ENCODE results near the gene CGNL1. TPM values are rescaled to one million over a fixed set of nuclear protein-coding genes. Genes with fewer than 3 reads are reported as not detected.

CGNL1 gene
- total RNA-seq, 3 donors from 2014 or later, result 0.05 to 0.08 (median 0.05) TPM

DNA sequence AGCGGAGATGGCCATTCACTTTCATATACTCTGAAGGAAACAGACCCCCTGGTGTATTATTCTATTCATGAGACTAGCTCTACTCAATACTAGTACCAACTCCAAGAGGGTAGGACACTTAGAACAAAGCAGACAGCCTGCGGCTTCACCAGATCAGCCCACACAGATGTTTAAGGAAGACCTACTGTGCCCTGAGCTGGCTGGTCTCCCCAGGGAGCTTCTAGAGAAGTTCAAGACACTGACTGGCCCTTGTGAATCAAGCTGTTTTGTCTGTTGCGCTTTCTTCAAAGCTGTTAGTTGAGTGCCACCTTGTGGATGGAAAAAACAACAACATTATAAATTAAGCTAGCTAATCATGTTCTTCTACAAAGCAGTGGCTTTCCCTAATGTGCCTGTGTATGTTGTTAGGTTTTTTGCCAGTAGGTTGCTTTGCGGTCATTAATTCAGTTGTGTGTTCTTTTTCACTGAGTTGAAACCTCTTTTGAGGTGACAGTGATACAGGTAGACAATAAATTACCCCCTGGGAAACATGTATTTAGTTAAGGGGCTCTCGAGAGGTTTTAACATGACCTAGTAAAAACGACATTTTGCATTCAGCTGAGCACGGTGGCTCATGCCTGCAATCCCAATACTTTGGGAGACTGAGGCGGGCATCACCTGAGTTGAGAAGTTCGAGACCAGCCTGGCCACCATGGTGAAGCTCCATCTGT is 151.2 kb downstream of the CGNL1 start:
- Mint-ChIP-seq H3K4me3 (no peak overlapping the region), H3K36me3 (ENCODE audit: insufficient read depth) (no peaks in the 10 kb centered on the region), H3K27me3 (ENCODE audit: low read depth) (peaks cover 2% of the 10 kb centered on the region), H3K9me3 (no peaks in the 10 kb centered on the region), H3K4me1 (ENCODE audit: low read depth) (no peaks in the 10 kb centered on the region)
- ATAC-seq (no peak), DNase-seq (no peak)

DNA sequence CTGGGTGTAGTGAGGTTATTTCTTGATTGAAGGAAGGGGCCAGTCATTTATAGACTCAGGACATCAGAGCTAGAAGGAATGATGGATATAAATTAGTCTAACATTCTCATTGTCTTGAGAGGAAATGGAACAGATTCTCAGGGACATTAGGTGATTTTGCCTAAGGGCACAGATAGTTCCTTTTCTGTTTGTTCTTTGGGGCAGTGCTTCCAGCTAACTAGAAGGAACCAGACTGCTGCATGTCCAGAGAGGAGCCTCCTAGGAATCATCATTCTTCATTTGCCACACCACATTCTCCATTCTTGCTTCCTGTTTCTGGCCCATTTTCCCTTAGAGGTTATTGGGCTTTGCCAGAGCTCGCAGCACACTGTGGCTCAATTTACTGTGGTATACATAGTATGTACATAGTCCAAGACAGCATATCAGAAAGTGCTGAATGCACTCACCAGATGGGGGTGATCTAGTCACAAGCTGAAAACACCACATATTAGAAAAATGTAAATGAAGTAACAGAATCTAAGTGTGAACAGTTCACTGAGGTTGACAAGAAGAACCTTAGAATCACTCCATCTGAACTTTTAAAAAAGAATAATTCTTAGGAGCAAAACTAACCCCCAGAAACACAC is 152.7 kb downstream of the CGNL1 start:
- H3K27me3 Mint-ChIP-seq (ENCODE audit: low read depth), result peaks cover 3% of the 10 kb centered on the region
- H3K4me1 Mint-ChIP-seq (ENCODE audit: low read depth), result no peaks in the 10 kb centered on the region
- no peak overlapping the region for H3K4me3 Mint-ChIP-seq
- DNase-seq (no peak), ATAC-seq (no peak)
- no peaks in the 10 kb centered on the region for H3K9me3 Mint-ChIP-seq
- H3K36me3 Mint-ChIP-seq (ENCODE audit: insufficient read depth), result no peaks in the 10 kb centered on the region

DNA sequence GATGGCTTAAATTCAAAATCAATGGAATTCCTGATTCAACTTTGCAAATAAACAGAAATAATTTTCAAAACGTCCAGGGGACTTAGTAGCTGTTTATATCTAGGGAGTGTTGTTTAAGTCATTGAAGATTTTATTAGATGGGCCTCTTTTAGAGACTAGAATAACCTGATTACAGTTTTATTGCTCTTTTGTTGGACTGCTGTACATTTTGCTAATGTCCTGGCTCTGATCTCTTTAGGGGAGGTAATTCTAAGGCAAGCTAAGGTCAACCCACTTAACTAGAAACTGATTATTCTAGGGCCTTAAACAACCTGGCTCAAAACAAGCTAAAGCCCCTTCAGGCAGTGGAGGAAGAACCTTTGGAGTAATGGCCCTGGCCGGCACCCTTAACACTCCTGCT is 153.4 kb downstream of the CGNL1 start:
- Mint-ChIP-seq H3K27me3 (ENCODE audit: low read depth) (peaks cover 4% of the 10 kb centered on the region), H3K4me3 (no peak overlapping the region), H3K36me3 (ENCODE audit: insufficient read depth) (no peaks in the 10 kb centered on the region), H3K9me3 (no peaks in the 10 kb centered on the region), H3K4me1 (ENCODE audit: low read depth) (no peaks in the 10 kb centered on the region)
- no peak for DNase-seq
- no peak for ATAC-seq

DNA sequence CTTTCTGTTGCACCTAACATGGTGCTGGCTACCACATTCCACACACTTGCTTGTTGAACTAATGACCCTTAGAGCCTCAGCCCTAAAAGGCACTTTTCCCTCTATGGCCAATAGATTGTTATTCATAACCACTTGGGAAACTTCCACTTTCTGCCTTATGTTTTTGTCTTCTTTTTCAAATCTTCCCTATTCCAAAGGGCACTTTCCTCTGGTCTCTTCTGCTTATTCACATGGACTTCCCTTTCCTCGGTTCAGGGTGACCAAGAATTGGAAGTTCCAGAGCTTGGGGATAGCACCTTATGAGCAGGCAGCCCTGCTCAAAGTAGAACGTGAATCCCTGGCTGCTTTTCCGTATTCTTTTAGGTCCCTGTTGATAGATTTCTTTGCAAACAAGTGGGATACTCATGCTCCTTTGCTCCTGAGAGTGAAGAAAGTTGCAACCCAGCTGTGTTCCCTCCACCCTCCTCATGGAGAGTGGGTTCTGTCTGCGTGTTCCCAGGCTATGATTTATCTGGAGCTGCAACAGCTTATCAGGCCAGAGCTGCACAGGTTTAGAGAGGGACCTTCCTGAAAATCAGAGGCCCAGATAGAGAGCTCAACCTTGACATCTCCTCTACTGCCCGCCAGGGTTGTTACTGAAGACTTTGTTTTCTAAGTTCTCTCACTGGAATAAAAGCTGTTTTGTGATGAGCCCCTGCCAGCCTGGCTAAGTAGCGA is 156.6 kb downstream of the CGNL1 start:
- no peak for DNase-seq
- Mint-ChIP-seq H3K9me3 (peaks cover 13% of the 10 kb centered on the region), H3K4me1 (ENCODE audit: low read depth) (no peaks in the 10 kb centered on the region), H3K4me3 (no peak overlapping the region), H3K27me3 (ENCODE audit: low read depth) (peaks cover 4% of the 10 kb centered on the region), H3K36me3 (ENCODE audit: insufficient read depth) (no peaks in the 10 kb centered on the region)
- ATAC-seq, result no peak

DNA sequence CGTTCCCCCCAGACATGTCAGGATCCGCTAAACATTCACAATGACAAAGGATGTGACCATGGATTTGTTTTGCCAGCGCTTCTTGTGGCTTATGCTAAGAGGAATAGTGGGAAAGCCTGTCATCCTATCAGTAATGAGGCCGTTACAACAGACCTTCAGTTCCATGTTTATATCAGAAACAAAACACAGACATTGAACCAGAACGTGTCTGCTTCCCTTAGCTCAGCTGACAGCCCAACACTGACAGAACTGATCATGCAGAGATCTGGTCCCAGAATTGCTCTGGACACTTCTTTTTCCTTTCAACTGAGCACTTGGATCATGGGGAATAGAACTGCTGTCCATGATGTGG is 157.1 kb downstream of the CGNL1 start:
- Mint-ChIP-seq H3K9me3 (peaks cover 13% of the 10 kb centered on the region), H3K4me3 (no peak overlapping the region), H3K27me3 (ENCODE audit: low read depth) (peaks cover 4% of the 10 kb centered on the region), H3K36me3 (ENCODE audit: insufficient read depth) (no peaks in the 10 kb centered on the region), H3K4me1 (ENCODE audit: low read depth) (no peaks in the 10 kb centered on the region)
- no peak for DNase-seq
- ATAC-seq, result no peak

DNA sequence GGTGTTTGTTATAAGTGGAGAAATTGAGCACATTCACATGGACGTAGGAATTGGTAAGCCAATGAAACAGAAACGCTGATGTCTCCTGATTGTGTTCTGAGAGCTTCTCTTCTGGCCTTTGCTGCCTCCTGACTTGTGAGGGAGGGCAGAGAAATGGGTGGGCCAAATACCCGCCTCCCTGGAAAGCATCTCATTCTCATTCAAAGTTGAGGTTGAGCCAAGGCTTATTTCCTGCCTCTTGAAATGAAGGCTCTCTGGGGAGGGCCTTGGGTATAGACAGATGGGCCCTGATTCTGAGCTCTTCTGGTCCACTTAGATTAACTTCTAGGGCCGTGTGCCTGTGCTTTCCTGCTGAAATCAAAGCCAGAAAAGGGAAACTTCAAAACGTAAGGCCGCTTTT is 158.0 kb downstream of the CGNL1 start:
- Mint-ChIP-seq H3K27me3 (ENCODE audit: low read depth) (peaks cover 8% of the 10 kb centered on the region), H3K4me3 (no peak overlapping the region), H3K4me1 (ENCODE audit: low read depth) (no peaks in the 10 kb centered on the region), H3K9me3 (peaks cover 13% of the 10 kb centered on the region), H3K36me3 (ENCODE audit: insufficient read depth) (no peaks in the 10 kb centered on the region)
- DNase-seq, result no peak
- no peak for ATAC-seq

DNA sequence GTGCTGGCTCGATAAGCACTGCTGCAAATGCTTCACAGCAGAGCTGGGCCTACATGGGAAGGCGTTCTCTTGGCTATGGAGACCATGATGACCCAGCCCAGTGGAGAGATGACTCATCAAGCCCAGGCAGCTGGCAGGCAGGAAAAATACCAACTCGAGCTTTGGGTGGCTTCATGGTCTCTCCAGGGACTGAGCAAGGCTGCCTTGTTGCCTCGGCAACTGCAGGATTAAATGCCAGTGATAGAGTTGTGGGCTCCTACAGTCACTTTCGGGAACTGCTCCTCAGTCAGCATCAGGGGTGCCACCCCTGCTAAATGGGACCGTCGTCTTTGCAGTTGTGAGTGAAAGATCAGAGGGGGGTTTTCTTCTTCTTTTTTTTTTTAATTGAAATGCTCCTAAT is 160.8 kb downstream of the CGNL1 start:
- no peak for DNase-seq
- Mint-ChIP-seq H3K4me3 (no peak overlapping the region), H3K4me1 (ENCODE audit: low read depth) (peaks cover 2% of the 10 kb centered on the region), H3K27me3 (ENCODE audit: low read depth) (peaks cover 11% of the 10 kb centered on the region), H3K9me3 (peaks cover 13% of the 10 kb centered on the region), H3K36me3 (ENCODE audit: insufficient read depth) (no peaks in the 10 kb centered on the region)
- ATAC-seq, result no peak

DNA sequence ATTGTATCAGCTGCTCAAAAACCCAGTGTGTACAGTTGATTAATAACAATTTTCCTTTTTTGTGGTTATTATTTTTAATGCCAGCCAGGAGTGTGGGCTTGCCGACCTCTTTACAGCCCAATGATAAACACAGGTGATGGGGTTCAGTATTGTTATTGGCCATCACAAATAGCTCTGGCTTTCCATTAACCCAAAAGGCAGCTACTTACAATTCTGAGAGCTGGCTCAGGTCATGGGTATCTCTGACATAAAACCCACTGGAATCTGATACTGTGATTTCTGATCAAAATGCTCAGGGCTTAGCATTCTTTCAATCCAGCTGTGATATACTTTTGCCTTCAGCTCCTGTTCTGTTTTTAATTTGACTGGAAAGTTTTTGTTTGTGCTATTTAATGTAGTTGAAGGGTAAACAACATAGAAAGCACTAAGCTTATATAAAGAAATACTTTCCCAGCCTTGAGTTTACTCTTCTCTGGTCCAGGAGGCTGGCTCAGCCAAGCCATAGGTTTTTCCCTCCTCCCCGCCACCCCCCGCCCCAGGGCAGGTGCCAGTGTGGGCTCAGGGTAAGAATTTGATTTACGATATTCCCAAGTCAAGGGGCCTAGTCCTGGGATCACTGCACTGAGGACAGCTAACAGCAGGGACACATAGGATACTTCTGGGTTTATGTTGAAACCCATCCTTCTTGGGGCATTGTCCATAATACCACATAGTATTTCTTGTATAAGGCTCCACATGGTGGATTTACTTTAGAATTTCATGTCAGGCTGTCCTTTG is 161.4 kb downstream of the CGNL1 start:
- DNase-seq (no peak), ATAC-seq (no peak)
- no peak overlapping the region for H3K4me3 Mint-ChIP-seq
- no peaks in the 10 kb centered on the region for H3K36me3 Mint-ChIP-seq (ENCODE audit: insufficient read depth)
- peaks cover 9% of the 10 kb centered on the region for H3K27me3 Mint-ChIP-seq (ENCODE audit: low read depth)
- peaks cover 13% of the 10 kb centered on the region for H3K9me3 Mint-ChIP-seq
- H3K4me1 Mint-ChIP-seq (ENCODE audit: low read depth), result peaks cover 2% of the 10 kb centered on the region

DNA sequence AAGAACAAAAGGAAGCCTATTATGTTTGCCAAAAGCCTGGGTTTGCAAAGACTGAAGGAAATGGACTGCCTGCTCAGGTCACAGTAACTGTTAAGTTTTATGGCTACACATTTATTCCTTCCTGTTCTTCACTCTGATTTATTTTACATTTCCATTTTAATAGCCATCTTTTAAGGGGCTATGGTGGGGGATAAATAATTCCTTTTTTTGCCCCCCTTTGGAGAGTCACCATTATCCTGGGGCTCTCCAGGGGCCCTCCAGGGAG is 161.9 kb downstream of the CGNL1 start:
- no peaks in the 10 kb centered on the region for H3K36me3 Mint-ChIP-seq (ENCODE audit: insufficient read depth)
- no peak overlapping the region for H3K4me3 Mint-ChIP-seq
- peaks cover 9% of the 10 kb centered on the region for H3K27me3 Mint-ChIP-seq (ENCODE audit: low read depth)
- H3K4me1 Mint-ChIP-seq (ENCODE audit: low read depth), result peaks cover 2% of the 10 kb centered on the region
- H3K9me3 Mint-ChIP-seq, result peaks cover 13% of the 10 kb centered on the region
- no peak for DNase-seq
- ATAC-seq, result no peak

DNA sequence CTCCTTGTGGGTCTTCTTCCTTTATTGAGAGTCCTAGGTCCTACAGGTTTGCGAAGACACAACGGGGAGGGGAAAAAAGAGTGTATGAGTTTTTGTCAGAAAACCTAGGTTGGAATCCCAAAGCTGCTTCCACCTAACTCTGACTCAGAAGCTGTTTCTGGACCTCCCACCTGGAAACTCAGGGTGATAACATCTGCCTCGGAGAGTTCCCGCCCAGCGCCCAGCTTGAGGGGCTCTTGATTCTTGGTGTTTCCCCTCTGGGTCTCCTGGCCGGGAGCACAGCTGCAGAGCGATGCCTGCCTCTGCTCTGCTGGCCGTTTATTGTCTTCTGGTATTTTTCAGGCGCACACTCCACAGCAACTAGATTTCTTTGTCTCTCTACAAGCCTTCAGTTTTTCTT is 162.5 kb downstream of the CGNL1 start:
- ATAC-seq (no peak), DNase-seq (no peak)
- Mint-ChIP-seq H3K9me3 (peaks cover 13% of the 10 kb centered on the region), H3K36me3 (ENCODE audit: insufficient read depth) (no peaks in the 10 kb centered on the region), H3K4me3 (no peak overlapping the region), H3K4me1 (ENCODE audit: low read depth) (peaks cover 2% of the 10 kb centered on the region), H3K27me3 (ENCODE audit: low read depth) (peaks cover 10% of the 10 kb centered on the region)

DNA sequence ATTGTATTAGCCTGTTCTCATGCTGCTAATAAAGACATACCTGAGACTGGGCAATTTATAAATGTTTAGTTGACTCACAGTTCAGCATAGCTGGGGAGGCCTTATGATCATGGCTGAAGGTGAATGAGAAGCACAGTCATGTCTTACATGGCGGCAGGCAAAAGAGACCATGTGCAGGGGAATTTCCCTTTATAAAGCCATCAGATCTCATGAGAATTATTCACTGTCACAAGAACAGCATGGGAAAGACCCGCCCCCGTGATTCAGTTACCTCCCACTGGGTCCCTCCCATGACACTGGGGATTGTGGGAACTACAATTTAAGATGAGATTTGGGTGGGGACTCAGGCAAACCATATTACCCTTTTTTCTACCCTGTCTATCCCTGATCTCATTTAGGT is 163.9 kb downstream of the CGNL1 start:
- H3K4me1 Mint-ChIP-seq (ENCODE audit: low read depth), result peaks cover 2% of the 10 kb centered on the region
- H3K4me3 Mint-ChIP-seq, result no peak overlapping the region
- H3K9me3 Mint-ChIP-seq, result peaks cover 11% of the 10 kb centered on the region
- no peaks in the 10 kb centered on the region for H3K36me3 Mint-ChIP-seq (ENCODE audit: insufficient read depth)
- ATAC-seq (peak in 1 of 2 donors; percentile 23), DNase-seq (no peak)
- H3K27me3 Mint-ChIP-seq (ENCODE audit: low read depth), result peaks cover 15% of the 10 kb centered on the region

DNA sequence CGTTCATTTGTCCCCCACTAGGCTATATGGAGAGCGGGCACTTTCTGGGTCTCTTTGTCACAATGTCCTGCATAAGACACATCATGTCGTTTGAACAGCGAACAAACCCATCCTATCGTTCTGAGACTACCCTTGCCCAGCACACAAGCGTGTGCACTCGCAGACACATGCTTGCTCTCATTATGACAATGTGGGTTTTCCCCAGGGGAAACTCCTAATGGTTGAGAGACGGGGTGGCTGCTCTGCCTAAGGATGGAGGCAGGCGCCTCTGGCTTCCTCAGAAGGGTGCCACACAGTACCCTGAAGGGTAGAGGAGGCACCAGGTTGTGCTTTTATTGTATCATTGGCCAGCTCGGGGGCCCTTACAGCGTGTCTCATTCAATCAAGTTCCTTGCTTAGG is 164.4 kb downstream of the CGNL1 start:
- peak; percentile 58 to 63 for ATAC-seq
- H3K27me3 Mint-ChIP-seq (ENCODE audit: low read depth), result peaks cover 15% of the 10 kb centered on the region
- no peak for DNase-seq
- peaks cover 2% of the 10 kb centered on the region for H3K4me1 Mint-ChIP-seq (ENCODE audit: low read depth)
- no peak overlapping the region for H3K4me3 Mint-ChIP-seq
- H3K36me3 Mint-ChIP-seq (ENCODE audit: insufficient read depth), result no peaks in the 10 kb centered on the region
- H3K9me3 Mint-ChIP-seq, result peaks cover 5% of the 10 kb centered on the region

DNA sequence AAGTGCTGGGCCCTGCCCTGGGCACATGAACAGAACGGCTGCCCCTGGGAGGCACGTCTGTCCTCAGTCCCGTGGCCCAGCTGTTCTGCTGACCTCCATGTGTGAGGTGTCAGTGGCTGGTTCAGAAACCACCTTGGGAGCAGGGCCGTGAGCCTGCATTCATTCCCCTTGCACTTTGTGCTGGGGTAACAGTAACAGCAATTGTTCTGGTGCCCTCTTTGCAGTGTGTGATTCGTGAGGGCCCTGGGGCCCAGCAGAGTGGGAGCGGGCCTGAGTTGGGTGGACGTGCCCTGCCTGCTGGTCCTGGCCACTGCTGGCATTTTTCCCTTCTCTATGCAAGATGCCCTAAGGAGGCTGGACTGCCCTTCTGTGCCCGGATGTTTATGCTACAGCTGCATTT is 165.0 kb downstream of the CGNL1 start:
- ATAC-seq (no peak), DNase-seq (no peak)
- H3K27me3 Mint-ChIP-seq (ENCODE audit: low read depth), result peaks cover 15% of the 10 kb centered on the region
- H3K4me3 Mint-ChIP-seq, result no peak overlapping the region
- H3K4me1 Mint-ChIP-seq (ENCODE audit: low read depth), result peaks cover 2% of the 10 kb centered on the region
- H3K9me3 Mint-ChIP-seq, result no peaks in the 10 kb centered on the region
- H3K36me3 Mint-ChIP-seq (ENCODE audit: insufficient read depth), result no peaks in the 10 kb centered on the region

DNA sequence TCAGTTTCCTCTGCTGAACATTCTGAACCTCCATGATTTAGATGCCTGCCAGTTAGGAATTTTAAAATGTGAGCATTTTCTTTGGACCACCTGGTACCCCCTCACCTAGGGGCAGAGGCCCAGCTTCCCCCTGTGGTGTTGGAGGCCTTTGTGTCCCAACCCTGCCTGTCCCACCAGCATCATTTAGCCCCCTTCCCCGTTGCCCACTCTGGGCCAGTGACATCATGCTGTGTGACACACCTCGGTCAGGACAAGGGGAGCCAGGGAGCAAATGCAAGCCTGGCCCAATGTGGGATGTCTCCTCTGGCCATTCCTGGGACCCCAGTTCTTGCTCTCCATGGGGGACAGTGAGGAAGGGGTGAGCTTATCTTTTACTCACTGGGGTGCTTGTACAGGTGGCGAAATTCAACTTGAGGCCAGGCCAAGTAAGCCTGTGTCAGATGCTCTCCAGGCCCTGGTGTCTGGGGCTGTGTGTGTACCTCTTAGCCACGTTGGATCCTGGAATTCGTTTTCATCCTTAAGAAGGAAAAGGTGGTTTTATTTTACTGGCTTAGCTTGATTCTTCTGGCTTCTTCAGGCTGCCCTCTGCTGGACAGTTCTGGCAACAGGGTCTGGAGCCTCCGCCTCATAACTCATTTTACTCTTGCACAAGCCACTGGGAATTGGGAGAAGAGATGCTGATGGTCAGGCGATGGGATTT is 165.7 kb downstream of the CGNL1 start:
- Mint-ChIP-seq H3K36me3 (ENCODE audit: insufficient read depth) (no peaks in the 10 kb centered on the region), H3K9me3 (no peaks in the 10 kb centered on the region), H3K4me3 (no peak overlapping the region), H3K27me3 (ENCODE audit: low read depth) (peaks cover 15% of the 10 kb centered on the region), H3K4me1 (ENCODE audit: low read depth) (peaks cover 2% of the 10 kb centered on the region)
- DNase-seq (no peak), ATAC-seq (no peak)
